IMR-90 (cell line): Measurements from ENCODE around the gene KIF18B. TPM values are rescaled to one million over a fixed set of nuclear protein-coding genes. Genes with fewer than 3 reads are reported as not detected.

Experiments
- ATAC-seq: fragments of 200-7000 bp; cut with Tn5 transposase; 2 replicates; pipeline ENCODE4 v1.9.1; 2020; ENCODE audit warnings: low read depth, mild to moderate bottlenecking, moderate library complexity
- BruUV-seq: library from RNA; stranded (reverse); fragments of 400-500 nt; replicated peaks from 2 replicates; lab custom pipeline; 2021; lab: Mats Ljungman, UMichigan
- CTCF ChIA-PET: fragments of 300-600 bp; formaldehyde crosslinking; extraction: SDS; loops from one replicate; lab custom pipeline; 2021; ENCODE audit warnings: antibody characterized with exemption; lab: Yijun Ruan, JAX
- POLR2A ChIA-PET: fragments of 300-600 bp; sonication (Branson Sonifier 250); formaldehyde crosslinking; loops from one replicate; lab custom pipeline; 2022; ENCODE audit warnings: antibody characterized with exemption; ENCODE audit not compliant: unreplicated experiment; lab: Charles Lee
- DNase-seq: peaks from one replicate; pipeline ENCODE4 v3.0.0; 2013
- H2AFZ ChIP-seq: replicated peaks from 2 replicates; pipeline ENCODE3; 2013; ENCODE audit warnings: low read length, mild to moderate bottlenecking; ENCODE audit not compliant: poor library complexity
- H2AK5ac ChIP-seq: 2 replicates; pipeline ENCODE4 v1.6.1; 2013; ENCODE audit warnings: low read depth, low read length, inconsistent platforms
- H2AK9ac ChIP-seq: replicated peaks from 2 replicates; pipeline ENCODE3; 2013; ENCODE audit warnings: mild to moderate bottlenecking, low read depth, low read length, moderate library complexity; ENCODE audit not compliant: poor library complexity
- H2BK120ac ChIP-seq: 2 replicates; pipeline ENCODE4 v1.6.1; 2013; ENCODE audit warnings: low read depth, low read length, inconsistent platforms
- H2BK15ac ChIP-seq: 3 replicates; pipeline ENCODE4 v1.6.1; 2013; ENCODE audit warnings: low read depth, low read length, inconsistent platforms
- H2BK20ac ChIP-seq: 2 replicates; pipeline ENCODE4 v1.6.1; 2013; ENCODE audit warnings: low read depth, mild to moderate bottlenecking, inconsistent platforms, low read length, moderate library complexity
- H2BK5ac ChIP-seq: 2 replicates; pipeline ENCODE4 v1.6.1; 2013; ENCODE audit warnings: mild to moderate bottlenecking, low read depth, low read length, inconsistent platforms; ENCODE audit not compliant: poor library complexity, severe bottlenecking
- H3K14ac ChIP-seq: replicated peaks from 2 replicates; pipeline ENCODE4 v1.6.1; 2013; ENCODE audit warnings: low read depth, low read length, inconsistent platforms
- H3K18ac ChIP-seq: 2 replicates; pipeline ENCODE4 v1.6.1; 2013; ENCODE audit warnings: low read depth, low read length, control low read depth
- H3K23ac ChIP-seq: 2 replicates; pipeline ENCODE4 v1.6.1; 2013; ENCODE audit warnings: low read depth, low read length, inconsistent platforms
- H3K27ac ChIP-seq: 2 replicates; pipeline ENCODE4 v1.5.1; 2013; ENCODE audit warnings: mild to moderate bottlenecking, control low read depth, low read length; ENCODE audit not compliant: insufficient read depth
- H3K27me3 ChIP-seq: 2 replicates; pipeline ENCODE4 v1.6.1; 2013; ENCODE audit warnings: low read length; ENCODE audit not compliant: control insufficient read depth, insufficient read depth
- H3K36me3 ChIP-seq: 2 replicates; pipeline ENCODE4 v1.6.1; 2013; ENCODE audit warnings: low read length, mixed read lengths; ENCODE audit not compliant: control insufficient read depth, insufficient read depth
- H3K4ac ChIP-seq: 2 replicates; pipeline ENCODE4 v1.6.1; 2013; ENCODE audit warnings: low read depth, low read length, inconsistent platforms
- H3K4me1 ChIP-seq: 2 replicates; pipeline ENCODE4 v1.6.1; 2013; ENCODE audit warnings: low read length, mixed read lengths; ENCODE audit not compliant: control insufficient read depth, insufficient read depth
- H3K4me2 ChIP-seq: 2 replicates; pipeline ENCODE4 v1.6.1; 2013; ENCODE audit warnings: low read depth, mild to moderate bottlenecking, control low read depth, low read length, moderate library complexity
- H3K4me3 ChIP-seq: 2 replicates; pipeline ENCODE4 v1.5.1; 2013; ENCODE audit warnings: low read depth, mild to moderate bottlenecking, control low read depth, low read length, moderate library complexity; ENCODE audit not compliant: insufficient read depth
- H3K56ac ChIP-seq: 2 replicates; pipeline ENCODE4 v1.6.1; 2013; ENCODE audit warnings: low read length, inconsistent platforms; ENCODE audit not compliant: insufficient read depth; ENCODE audit errors: extremely low read depth
- H3K79me1 ChIP-seq, 2 experiments: 2 replicates each; pipeline ENCODE4 v1.6.1; 2013; ENCODE audit warnings: low read length in 2 of 2, inconsistent platforms in 1 of 2, low read depth in 1 of 2
- H3K9ac ChIP-seq: 2 replicates; pipeline ENCODE4 v1.6.1; 2013; ENCODE audit warnings: low read depth, low read length, control low read depth
- H3K9me1 ChIP-seq: 2 replicates; pipeline ENCODE4 v1.6.1; 2013; ENCODE audit warnings: low read length, inconsistent platforms; ENCODE audit not compliant: insufficient read depth
- H3K9me3 ChIP-seq: 2 replicates; pipeline ENCODE4 v1.6.1; 2013; ENCODE audit warnings: low read length; ENCODE audit not compliant: control insufficient read depth, insufficient read depth
- H4K20me1 ChIP-seq: 2 replicates; pipeline ENCODE4 v1.6.1; 2013; ENCODE audit warnings: low read length, inconsistent platforms; ENCODE audit not compliant: insufficient read depth
- H4K5ac ChIP-seq: 2 replicates; pipeline ENCODE4 v1.6.1; 2013; ENCODE audit warnings: mild to moderate bottlenecking, low read depth, low read length, control low read depth
- H4K8ac ChIP-seq, 2 experiments: 2 replicates each; pipeline ENCODE4 v1.6.1; 2013; ENCODE audit warnings: low read depth in 2 of 2, low read length in 2 of 2, control low read depth in 1 of 2, inconsistent platforms in 1 of 2
- H4K91ac ChIP-seq: 2 replicates; pipeline ENCODE4 v1.6.1; 2013; ENCODE audit warnings: low read depth, low read length, inconsistent platforms; ENCODE audit not compliant: insufficient read depth
- CEBPB ChIP-seq: IDR thresholded peaks from 2 replicates; pipeline ENCODE4 v1.6.1; 2012; ENCODE audit warnings: low read depth, low read length, improper control_type of control experiment
- MAFK ChIP-seq: IDR thresholded peaks from 2 replicates; pipeline ENCODE4 v1.6.1; 2012; ENCODE audit warnings: low read depth, low read length, improper control_type of control experiment
- RCOR1 ChIP-seq: IDR thresholded peaks from 2 replicates; pipeline ENCODE4 v1.6.1; 2012; ENCODE audit warnings: mild to moderate bottlenecking, low read length, improper control_type of control experiment; ENCODE audit not compliant: insufficient replicate concordance
- USF2 ChIP-seq: fragments of 150-350 bp; IDR thresholded peaks from 2 replicates; pipeline ENCODE4 v1.6.1; 2017; ENCODE audit warnings: mild to moderate bottlenecking, antibody characterized with exemption, low read length, low read depth
- WGBS, 2 experiments: methylation state at CpG; one replicate each; pipeline versions ENCODE4 v1.1.5 to v1.1.7; 2013; ENCODE audit warnings: missing lambda C conversion rate in 2 of 2; ENCODE audit not compliant: insufficient read length in 1 of 2; ENCODE audit errors: extremely low coverage in 2 of 2; 5-methylcytosine and 5-hydroxymethylcytosine counted together
- dilution Hi-C: fragments of 300-500 bp; cut with HindIII; formaldehyde crosslinking; loops from one replicate; pipeline ENCODE4 v1.14.3; 2018; ENCODE audit warnings: low sequenced_read_pairs; ENCODE audit not compliant: unreplicated experiment
- in situ Hi-C: fragments of 300-500 bp; cut with MboI; formaldehyde crosslinking; loops from 3 replicates; pipeline ENCODE4 v1.14.3; 2019; ENCODE audit warnings: low sequenced_read_pairs, inconsistent platforms, mixed read lengths
- intact Hi-C: fragments of 100-400 bp; cut with micrococcal nuclease; formaldehyde crosslinking; loops from 2 replicates; pipeline ENCODE4 v1.10.0; 2022
- polyA plus RNA-seq, 3 experiments: library from polyadenylated mRNA; depleted of rRNA; stranded (reverse); fragments of >200 nt; gene quantifications; 2 replicates each; pipeline ENCODE4 v1.2.3, GENCODE V29; 2012; ENCODE audit warnings: low replicate concordance in 1 of 3
- total RNA-seq: library from RNA; depleted of rRNA; stranded (reverse); fragments of >200 nt; gene quantifications from 2 replicates; pipeline ENCODE4 v1.2.3, GENCODE V29; 2012

Gene KIF18B
- total and polyA plus RNA-seq, 2 of the 4 experiments (the other 2 are of a cell fraction): 1.3 to 16.0 TPM

DNA sequence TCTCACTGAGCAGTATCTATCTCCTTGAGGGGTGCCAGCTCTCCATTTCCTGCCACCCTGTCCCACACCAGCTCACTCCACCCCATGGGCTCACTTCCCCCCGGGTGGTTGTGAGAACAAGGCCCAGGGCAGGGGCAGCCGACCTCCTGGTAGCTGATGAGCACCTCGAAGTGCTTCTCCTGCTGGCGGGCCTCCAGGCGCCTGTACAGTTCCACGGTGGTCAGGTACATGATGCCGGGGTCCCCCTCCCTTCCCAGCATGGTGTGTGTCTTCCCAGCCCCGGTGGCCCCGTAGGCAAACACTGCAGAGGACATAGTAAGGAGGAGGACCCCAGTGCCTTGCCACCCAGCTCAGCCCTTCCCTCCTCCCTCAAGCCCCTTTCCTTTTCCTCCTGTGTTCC is 12.5 kb downstream of the KIF18B start:
- no peaks in the 10 kb centered on the region for H3K4me1 ChIP-seq
- H4K5ac ChIP-seq: no peak overlapping the region
- in situ Hi-C loops (no loop called here), dilution Hi-C loops (no loop called here), intact Hi-C loops (no loop called here)
- BruUV-seq: no TSS peak
- DNase-seq (no peak), ATAC-seq (no peak)
- no peak overlapping the region for H2AK9ac ChIP-seq
- no peak overlapping the region for H3K4ac ChIP-seq
- H3K4me3 ChIP-seq: no peak overlapping the region
- H2BK20ac ChIP-seq: no peak overlapping the region
- H3K9me3 ChIP-seq: no peaks in the 10 kb centered on the region
- CTCF ChIA-PET: no interaction called here
- no peak overlapping the region for H2AK5ac ChIP-seq
- H2BK5ac ChIP-seq: no peak overlapping the region
- no peak overlapping the region for H2AFZ ChIP-seq
- H3K79me1 ChIP-seq: peaks cover 17 to 31% of the 10 kb centered on the region in 2 experiments
- H4K8ac ChIP-seq: no peak overlapping the region
- H4K20me1 ChIP-seq: no peaks in the 10 kb centered on the region; the same call in 1 of the 2 replicates
- no peaks in the 10 kb centered on the region; the same call in 1 of the 2 replicates for H3K9me1 ChIP-seq
- no peak overlapping the region for H3K27ac ChIP-seq
- no peak overlapping the region for H3K23ac ChIP-seq
- H4K91ac ChIP-seq: no peak overlapping the region
- no peak for TF ChIP-seq CEBPB
- TF ChIP-seq MAFK: no peak
- TF ChIP-seq RCOR1: no peak
- no peak for TF ChIP-seq USF2
- H3K9ac ChIP-seq: no peak overlapping the region
- H3K27me3 ChIP-seq: no peaks in the 10 kb centered on the region
- H3K4me2 ChIP-seq: no peak overlapping the region
- H3K36me3 ChIP-seq: peaks cover 2% of the 10 kb centered on the region; the same call in 1 of the 2 replicates
- POLR2A ChIA-PET: no interaction called here
- no CpG with 5 or more reads among the region's 9 CpGs for WGBS, 2 experiments
- H2BK15ac ChIP-seq: no peak overlapping the region
- H3K18ac ChIP-seq: no peak overlapping the region
- no peak overlapping the region for H3K56ac ChIP-seq
- no peak overlapping the region for H2BK120ac ChIP-seq
- no peak overlapping the region for H3K14ac ChIP-seq
